Erythroblast (primary cell): ENCODE data around the gene ANKFY1.

Source experiments
- GATA1 ChIP-seq: IDR thresholded peaks from 2 replicates; pipeline ENCODE4 v1.6.1; 2011; ENCODE audit warnings: low read depth, mild to moderate bottlenecking, control low read depth, low read length, moderate library complexity
- POLR2A ChIP-seq: IDR thresholded peaks from 2 replicates; pipeline ENCODE4 v1.6.1; 2011; ENCODE audit warnings: mild to moderate bottlenecking, low read length

DNA sequence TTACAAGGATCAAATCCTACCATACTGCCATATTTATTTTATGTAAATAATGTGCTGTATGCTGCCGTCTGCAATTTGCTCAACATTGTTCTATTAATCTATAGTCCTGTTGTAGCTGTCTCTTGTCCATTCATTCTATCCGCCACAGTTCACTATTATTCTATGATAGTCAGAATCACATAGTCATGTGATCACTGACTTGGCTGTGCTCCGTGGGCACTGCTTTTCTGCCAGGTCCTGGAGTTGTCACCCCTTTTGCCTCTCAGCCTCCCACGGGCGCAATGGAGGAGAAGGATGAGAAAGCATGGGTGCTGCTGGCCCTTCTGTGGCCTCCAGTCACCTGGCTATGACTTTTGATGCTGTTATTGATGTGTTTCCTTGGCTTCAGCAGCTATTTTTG is 37.3 kb upstream of the ANKFY1 start:
- TF ChIP-seq POLR2A (no peak), GATA1 (no peak)
